ENCODE results near the gene ACTN4. TPM values are rescaled to one million over a fixed set of nuclear protein-coding genes. Genes with fewer than 3 reads are reported as not detected.

ACTN4 gene
- total and polyA plus RNA-seq, 10 of the 15 experiments (the other 5 are each of a cell fraction or from before 2014, with no cell fraction given), result 2.4 to 293 (median 72.5) TPM

DNA sequence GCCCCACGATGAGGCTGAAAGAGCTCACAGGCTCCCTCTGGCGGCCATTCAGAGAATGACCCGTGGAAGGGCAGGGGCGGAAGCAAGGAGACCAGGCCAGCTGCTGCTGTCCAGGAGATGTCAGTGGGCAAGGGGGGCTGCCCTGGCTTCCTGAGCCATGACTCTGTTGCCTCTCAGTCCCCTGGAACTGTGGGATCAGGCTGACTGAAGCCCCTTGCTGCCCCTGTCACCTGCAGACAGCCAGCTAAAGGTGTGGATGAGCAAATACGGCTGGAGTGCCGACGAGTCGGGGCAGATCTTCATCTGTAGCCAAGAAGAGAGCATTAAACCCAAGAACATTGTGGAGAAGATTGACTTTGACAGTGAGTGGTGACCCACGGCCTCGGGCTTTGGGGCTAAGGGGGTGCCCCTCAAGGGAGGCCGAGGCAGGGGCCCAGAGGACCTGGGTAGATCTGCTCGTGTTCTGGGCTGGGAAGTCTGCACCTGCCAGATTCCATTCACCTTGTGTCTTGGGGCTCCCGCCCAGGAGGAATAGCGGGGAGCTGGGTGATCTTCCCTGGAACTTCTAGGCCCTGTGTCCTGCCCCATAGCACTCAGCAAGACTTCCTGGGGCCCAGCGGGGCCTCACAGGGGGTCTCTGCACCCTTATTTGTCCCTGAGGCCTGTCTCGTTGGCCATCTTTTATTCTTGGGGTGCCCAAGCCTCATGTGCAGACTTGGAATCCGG is 12.5 kb upstream of the ACTN4 start (continued):
- TF ChIP-seq WRNIP1 (IDR thresholded peaks at IDR 0.05; ENCODE audit: borderline replicate concordance, low read depth, low read length) (no peak), LARP7 (IDR thresholded peaks at IDR 0.05) (no peak), TARDBP (IDR thresholded peaks at IDR 0.05; ENCODE audit: borderline replicate concordance) (no peak), YY1 (IDR thresholded peaks at IDR 0.05; ENCODE audit: low read depth, low read length) (peak; percentile 30; the same call in 1 of the 2 replicates), FOXM1 (IDR thresholded peaks at IDR 0.05; ENCODE audit: low read depth, low read length) (no peak), SUZ12 (IDR thresholded peaks at IDR 0.05; ENCODE audit: unreplicated experiment) (no peak), EGR1 (IDR thresholded peaks at IDR 0.05; ENCODE audit: borderline replicate concordance in 1 of 2, low read depth in 2 of 2, low read length in 2 of 2) (no peak), TCF12 (IDR thresholded peaks at IDR 0.05; ENCODE audit: low read depth, low read length) (peak; percentile 65; the same call in 1 of the 2 replicates), BACH1 (IDR thresholded peaks at IDR 0.05; ENCODE audit: borderline replicate concordance) (no peak), NFIC (IDR thresholded peaks at IDR 0.05; ENCODE audit: low read depth, low read length) (no peak), STAT3 (IDR thresholded peaks at IDR 0.05; ENCODE audit: low read depth, low read length) (no peak), TAF1 (IDR thresholded peaks at IDR 0.05; ENCODE audit: borderline replicate concordance, low read depth, low read length) (no peak), EZH2 (IDR thresholded peaks at IDR 0.05; ENCODE audit: borderline replicate concordance, control insufficient read depth, low read depth, low read length) (no peak), HDGF (IDR thresholded peaks at IDR 0.05) (peak; percentile 73; the same call in 1 of the 2 replicates), ASH2L (IDR thresholded peaks at IDR 0.05; ENCODE audit: borderline replicate concordance, low read depth) (no peak), SMC3 (IDR thresholded peaks at IDR 0.05; ENCODE audit: borderline replicate concordance, low read length) (peak; percentile 97), RFX5 (IDR thresholded peaks at IDR 0.05; ENCODE audit: low read depth, low read length) (no peak)
- TF ChIP-seq, protein P1, sequence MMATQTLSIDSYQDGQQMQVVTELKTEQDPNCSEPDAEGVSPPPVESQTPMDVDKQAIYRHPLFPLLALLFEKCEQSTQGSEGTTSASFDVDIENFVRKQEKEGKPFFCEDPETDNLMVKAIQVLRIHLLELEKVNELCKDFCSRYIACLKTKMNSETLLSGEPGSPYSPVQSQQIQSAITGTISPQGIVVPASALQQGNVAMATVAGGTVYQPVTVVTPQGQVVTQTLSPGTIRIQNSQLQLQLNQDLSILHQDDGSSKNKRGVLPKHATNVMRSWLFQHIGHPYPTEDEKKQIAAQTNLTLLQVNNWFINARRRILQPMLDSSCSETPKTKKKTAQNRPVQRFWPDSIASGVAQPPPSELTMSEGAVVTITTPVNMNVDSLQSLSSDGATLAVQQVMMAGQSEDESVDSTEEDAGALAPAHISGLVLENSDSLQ (IDR thresholded peaks at IDR 0.05), result no peak
- TF ChIP-seq, protein P2, sequence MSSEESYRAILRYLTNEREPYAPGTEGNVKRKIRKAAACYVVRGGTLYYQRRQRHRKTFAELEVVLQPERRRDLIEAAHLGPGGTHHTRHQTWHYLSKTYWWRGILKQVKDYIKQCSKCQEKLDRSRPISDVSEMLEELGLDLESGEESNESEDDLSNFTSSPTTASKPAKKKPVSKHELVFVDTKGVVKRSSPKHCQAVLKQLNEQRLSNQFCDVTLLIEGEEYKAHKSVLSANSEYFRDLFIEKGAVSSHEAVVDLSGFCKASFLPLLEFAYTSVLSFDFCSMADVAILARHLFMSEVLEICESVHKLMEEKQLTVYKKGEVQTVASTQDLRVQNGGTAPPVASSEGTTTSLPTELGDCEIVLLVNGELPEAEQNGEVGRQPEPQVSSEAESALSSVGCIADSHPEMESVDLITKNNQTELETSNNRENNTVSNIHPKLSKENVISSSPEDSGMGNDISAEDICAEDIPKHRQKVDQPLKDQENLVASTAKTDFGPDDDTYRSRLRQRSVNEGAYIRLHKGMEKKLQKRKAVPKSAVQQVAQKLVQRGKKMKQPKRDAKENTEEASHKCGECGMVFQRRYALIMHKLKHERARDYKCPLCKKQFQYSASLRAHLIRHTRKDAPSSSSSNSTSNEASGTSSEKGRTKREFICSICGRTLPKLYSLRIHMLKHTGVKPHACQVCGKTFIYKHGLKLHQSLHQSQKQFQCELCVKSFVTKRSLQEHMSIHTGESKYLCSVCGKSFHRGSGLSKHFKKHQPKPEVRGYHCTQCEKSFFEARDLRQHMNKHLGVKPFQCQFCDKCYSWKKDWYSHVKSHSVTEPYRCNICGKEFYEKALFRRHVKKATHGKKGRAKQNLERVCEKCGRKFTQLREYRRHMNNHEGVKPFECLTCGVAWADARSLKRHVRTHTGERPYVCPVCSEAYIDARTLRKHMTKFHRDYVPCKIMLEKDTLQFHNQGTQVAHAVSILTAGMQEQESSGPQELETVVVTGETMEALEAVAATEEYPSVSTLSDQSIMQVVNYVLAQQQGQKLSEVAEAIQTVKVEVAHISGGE (CRISPR knock-in tag; IDR thresholded peaks at IDR 0.05), result no peak
- TF ChIP-seq, protein P3, sequence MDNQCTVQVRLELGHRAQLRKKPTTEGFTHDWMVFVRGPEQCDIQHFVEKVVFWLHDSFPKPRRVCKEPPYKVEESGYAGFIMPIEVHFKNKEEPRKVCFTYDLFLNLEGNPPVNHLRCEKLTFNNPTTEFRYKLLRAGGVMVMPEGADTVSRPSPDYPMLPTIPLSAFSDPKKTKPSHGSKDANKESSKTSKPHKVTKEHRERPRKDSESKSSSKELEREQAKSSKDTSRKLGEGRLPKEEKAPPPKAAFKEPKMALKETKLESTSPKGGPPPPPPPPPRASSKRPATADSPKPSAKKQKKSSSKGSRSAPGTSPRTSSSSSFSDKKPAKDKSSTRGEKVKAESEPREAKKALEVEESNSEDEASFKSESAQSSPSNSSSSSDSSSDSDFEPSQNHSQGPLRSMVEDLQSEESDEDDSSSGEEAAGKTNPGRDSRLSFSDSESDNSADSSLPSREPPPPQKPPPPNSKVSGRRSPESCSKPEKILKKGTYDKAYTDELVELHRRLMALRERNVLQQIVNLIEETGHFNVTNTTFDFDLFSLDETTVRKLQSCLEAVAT (IDR thresholded peaks at IDR 0.05), result 0 out of 2 replicates have a peak, but pooled peaks have one; percentile 47
- TF ChIP-seq, protein P4, sequence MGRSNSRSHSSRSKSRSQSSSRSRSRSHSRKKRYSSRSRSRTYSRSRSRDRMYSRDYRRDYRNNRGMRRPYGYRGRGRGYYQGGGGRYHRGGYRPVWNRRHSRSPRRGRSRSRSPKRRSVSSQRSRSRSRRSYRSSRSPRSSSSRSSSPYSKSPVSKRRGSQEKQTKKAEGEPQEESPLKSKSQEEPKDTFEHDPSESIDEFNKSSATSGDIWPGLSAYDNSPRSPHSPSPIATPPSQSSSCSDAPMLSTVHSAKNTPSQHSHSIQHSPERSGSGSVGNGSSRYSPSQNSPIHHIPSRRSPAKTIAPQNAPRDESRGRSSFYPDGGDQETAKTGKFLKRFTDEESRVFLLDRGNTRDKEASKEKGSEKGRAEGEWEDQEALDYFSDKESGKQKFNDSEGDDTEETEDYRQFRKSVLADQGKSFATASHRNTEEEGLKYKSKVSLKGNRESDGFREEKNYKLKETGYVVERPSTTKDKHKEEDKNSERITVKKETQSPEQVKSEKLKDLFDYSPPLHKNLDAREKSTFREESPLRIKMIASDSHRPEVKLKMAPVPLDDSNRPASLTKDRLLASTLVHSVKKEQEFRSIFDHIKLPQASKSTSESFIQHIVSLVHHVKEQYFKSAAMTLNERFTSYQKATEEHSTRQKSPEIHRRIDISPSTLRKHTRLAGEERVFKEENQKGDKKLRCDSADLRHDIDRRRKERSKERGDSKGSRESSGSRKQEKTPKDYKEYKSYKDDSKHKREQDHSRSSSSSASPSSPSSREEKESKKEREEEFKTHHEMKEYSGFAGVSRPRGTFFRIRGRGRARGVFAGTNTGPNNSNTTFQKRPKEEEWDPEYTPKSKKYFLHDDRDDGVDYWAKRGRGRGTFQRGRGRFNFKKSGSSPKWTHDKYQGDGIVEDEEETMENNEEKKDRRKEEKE (IDR thresholded peaks at IDR 0.05), result no peak
- TF ChIP-seq, protein P5, sequence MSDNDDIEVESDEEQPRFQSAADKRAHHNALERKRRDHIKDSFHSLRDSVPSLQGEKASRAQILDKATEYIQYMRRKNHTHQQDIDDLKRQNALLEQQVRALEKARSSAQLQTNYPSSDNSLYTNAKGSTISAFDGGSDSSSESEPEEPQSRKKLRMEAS (IDR thresholded peaks at IDR 0.05; ENCODE audit: low read depth, low read length), result no peak

Measured in GM12878 (cell line).